PC-3 (cell line): ENCODE results near the gene SSH3. TPM values are rescaled to one million over a fixed set of nuclear protein-coding genes. Genes with fewer than 3 reads are reported as not detected.

Experiments
- ATAC-seq: fragments of 200-7000 bp; cut with Tn5 transposase; 2 replicates; pipeline ENCODE4 v1.9.1; 2020; ENCODE audit warnings: mild to moderate bottlenecking, moderate library complexity
- BruUV-seq: library from RNA; stranded (reverse); fragments of 400-500 nt; replicated peaks from 2 replicates; lab custom pipeline; 2021; lab: Mats Ljungman, UMichigan
- CTCF ChIA-PET: fragments of 300-600 bp; sonication (Branson Sonifier 250); formaldehyde crosslinking; loops from one replicate; lab custom pipeline; 2022; ENCODE audit warnings: antibody characterized with exemption; lab: Charles Lee
- POLR2A ChIA-PET: fragments of 300-600 bp; sonication (Branson Sonifier 250); formaldehyde crosslinking; loops from one replicate; lab custom pipeline; 2022; ENCODE audit warnings: antibody characterized with exemption; ENCODE audit not compliant: unreplicated experiment; lab: Charles Lee
- DNase-seq: peaks from one replicate; pipeline ENCODE4 v3.0.0-alpha.2; 2015
- H2AFZ ChIP-seq: fragments of 300-600 bp; sonication (generic); 2 replicates; pipeline ENCODE4 v1.6.0; 2016; ENCODE audit warnings: antibody characterized with exemption, low read length
- H3F3A ChIP-seq: fragments of 300-600 bp; sonication (generic); one replicate; pipeline ENCODE4 v1.6.0; 2017; ENCODE audit warnings: antibody characterized with exemption, low read length, control low read depth, mild to moderate bottlenecking; ENCODE audit not compliant: unreplicated experiment
- H3K27ac ChIP-seq: fragments of 300-600 bp; sonication (generic); 2 replicates; pipeline ENCODE4 v1.5.1; 2016; ENCODE audit warnings: mild to moderate bottlenecking, low read length
- H3K27me3 ChIP-seq: fragments of 300-600 bp; sonication (generic); 2 replicates; pipeline ENCODE4 v1.6.1; 2016; ENCODE audit warnings: low read length, mixed read lengths
- H3K36me3 ChIP-seq: fragments of 300-600 bp; sonication (generic); 2 replicates; pipeline ENCODE4 v1.6.1; 2016; ENCODE audit warnings: low read depth, mixed run types, low read length, mixed read lengths
- H3K4me1 ChIP-seq: fragments of 300-600 bp; sonication (generic); 2 replicates; pipeline ENCODE4 v1.5.1; 2016; ENCODE audit warnings: low read length; ENCODE audit not compliant: insufficient read depth
- H3K4me2 ChIP-seq: fragments of 300-600 bp; sonication (generic); 2 replicates; pipeline ENCODE4 v1.6.0; 2016; ENCODE audit warnings: low read length
- H3K4me3 ChIP-seq: fragments of 300-600 bp; sonication (generic); 2 replicates; pipeline ENCODE4 v1.5.1; 2016; ENCODE audit warnings: mild to moderate bottlenecking, low read length, mixed read lengths
- H3K79me2 ChIP-seq: fragments of 300-600 bp; sonication (generic); 2 replicates; pipeline ENCODE4 v1.6.1; 2017; ENCODE audit warnings: low read length, mixed read lengths
- H3K9ac ChIP-seq: fragments of 300-600 bp; sonication (generic); 2 replicates; pipeline ENCODE4 v1.6.0; 2016; ENCODE audit warnings: mild to moderate bottlenecking, low read length
- H3K9me2 ChIP-seq: fragments of 300-600 bp; sonication (generic); replicated peaks from 2 replicates; pipeline ENCODE4 v1.6.1; 2016; ENCODE audit warnings: mixed run types, low read length, mixed read lengths
- H3K9me3 ChIP-seq: fragments of 300-600 bp; sonication (generic); 2 replicates; pipeline ENCODE4 v1.6.1; 2016; ENCODE audit warnings: low read length, mixed read lengths
- H4K20me1 ChIP-seq: fragments of 300-600 bp; sonication (generic); 2 replicates; pipeline ENCODE4 v1.6.1; 2016; ENCODE audit warnings: low read length, mixed read lengths
- EZH2 ChIP-seq: fragments of 300-600 bp; sonication (generic); IDR thresholded peaks from one replicate; pipeline ENCODE4 v1.6.1; 2017; ENCODE audit warnings: antibody characterized with exemption, mild to moderate bottlenecking, low read length; ENCODE audit not compliant: unreplicated experiment
- EZH2phosphoT487 ChIP-seq: fragments of 300-600 bp; sonication (generic); IDR thresholded peaks from 2 replicates; pipeline ENCODE4 v1.6.1; 2018; ENCODE audit warnings: mild to moderate bottlenecking, antibody characterized with exemption, low read length, borderline replicate concordance
- intact Hi-C: fragments of 100-400 bp; cut with micrococcal nuclease; formaldehyde crosslinking; loops from 2 replicates; pipeline ENCODE4 v1.9.0; 2023
- total RNA-seq: library from RNA; depleted of rRNA; stranded (reverse); fragments of >200 nt; gene quantifications from 2 replicates; pipeline ENCODE4 v1.2.3, GENCODE V29; 2014
- TF ChIP-seq, protein P1 (sequence below): fragments of 300-600 bp; sonication (generic); conservative IDR thresholded peaks from 2 replicates; pipeline ENCODE4 v1.5.1; 2017; ENCODE audit warnings: antibody characterized with exemption, low read depth, mild to moderate bottlenecking, low read length

The SSH3 gene
- total RNA-seq, 1 experiment from 2014 or later: 35.1 TPM

- Histone ChIP-seq H3K27ac (peak overlapping the region; percentile 78), H3K4me1 (peaks cover 30% of the 10 kb centered on the region), H3K9me2 (no peaks in the 10 kb centered on the region), H4K20me1 (no peaks in the 10 kb centered on the region), H3K79me2 (peaks cover 21% of the 10 kb centered on the region), H3K36me3 (no peaks in the 10 kb centered on the region), H3K4me2 (peak overlapping the region; percentile 99), H3K9me3 (no peaks in the 10 kb centered on the region), H3K9ac (peak overlapping the region; percentile 80), H3F3A (peaks cover 5% of the 10 kb centered on the region), H2AFZ (peak overlapping the region; percentile 84), H3K27me3 (no peaks in the 10 kb centered on the region), H3K4me3 (peak overlapping the region; percentile 75)
- intact Hi-C loops: loop anchor here (1.0 to 5.0 kb wide), 5 partner anchors 29 to 235 kb away; no protein-coding TSS in a partner anchor
- ChIA-PET POLR2A (interaction anchor here (0.6 to 0.8 kb wide), 2 partner anchors 14 to 1797 kb away, joined by 3 to 5 read pairs; no protein-coding TSS in a partner anchor), CTCF (interaction anchor here (0.6 to 2.0 kb wide), 8 partner anchors 14 to 295 kb away, joined by 3 to 25 read pairs (median 6); partner anchors contain the start of gene SSH3)
- no TSS peak for BruUV-seq
- DNase-seq: no peak
- TF ChIP-seq EZH2phosphoT487 (no peak), EZH2 (no peak)
- TF ChIP-seq, protein P1, sequence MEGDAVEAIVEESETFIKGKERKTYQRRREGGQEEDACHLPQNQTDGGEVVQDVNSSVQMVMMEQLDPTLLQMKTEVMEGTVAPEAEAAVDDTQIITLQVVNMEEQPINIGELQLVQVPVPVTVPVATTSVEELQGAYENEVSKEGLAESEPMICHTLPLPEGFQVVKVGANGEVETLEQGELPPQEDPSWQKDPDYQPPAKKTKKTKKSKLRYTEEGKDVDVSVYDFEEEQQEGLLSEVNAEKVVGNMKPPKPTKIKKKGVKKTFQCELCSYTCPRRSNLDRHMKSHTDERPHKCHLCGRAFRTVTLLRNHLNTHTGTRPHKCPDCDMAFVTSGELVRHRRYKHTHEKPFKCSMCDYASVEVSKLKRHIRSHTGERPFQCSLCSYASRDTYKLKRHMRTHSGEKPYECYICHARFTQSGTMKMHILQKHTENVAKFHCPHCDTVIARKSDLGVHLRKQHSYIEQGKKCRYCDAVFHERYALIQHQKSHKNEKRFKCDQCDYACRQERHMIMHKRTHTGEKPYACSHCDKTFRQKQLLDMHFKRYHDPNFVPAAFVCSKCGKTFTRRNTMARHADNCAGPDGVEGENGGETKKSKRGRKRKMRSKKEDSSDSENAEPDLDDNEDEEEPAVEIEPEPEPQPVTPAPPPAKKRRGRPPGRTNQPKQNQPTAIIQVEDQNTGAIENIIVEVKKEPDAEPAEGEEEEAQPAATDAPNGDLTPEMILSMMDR: no peak
- ATAC-seq: no peak
These were observed 13.5 kb downstream of the SSH3 start for GRCh38 chr11:67316882-67317204.

GRCh38 chr11:67317205-67317887 is 14.0 kb downstream of the SSH3 start:
- ATAC-seq: peak; percentile 76
- H3K9me3 ChIP-seq: no peaks in the 10 kb centered on the region
- H3K4me2 ChIP-seq: peak overlapping the region; percentile 99
- H3K27ac ChIP-seq: peak overlapping the region; percentile 78
- no peaks in the 10 kb centered on the region for H3K9me2 ChIP-seq
- intact Hi-C loops: loop anchor here (1.0 to 5.0 kb wide), 5 partner anchors 29 to 235 kb away; no protein-coding TSS in a partner anchor
- H3K36me3 ChIP-seq: no peaks in the 10 kb centered on the region
- H3K79me2 ChIP-seq: peaks cover 21% of the 10 kb centered on the region
- TF ChIP-seq, protein P1: peak; percentile 96
- TF ChIP-seq EZH2phosphoT487 (no peak), EZH2 (no peak)
- ChIA-PET CTCF (interaction anchor here (0.6 to 2.2 kb wide), 11 partner anchors 14 to 296 kb away, joined by 3 to 25 read pairs (median 8); partner anchors contain the start of gene SSH3), POLR2A (interaction anchor here (0.6 to 0.8 kb wide), 4 partner anchors 13 to 1797 kb away, joined by 3 to 5 read pairs (median 4); no protein-coding TSS in a partner anchor)
- H4K20me1 ChIP-seq: no peaks in the 10 kb centered on the region
- peak overlapping the region; percentile 75 for H3K4me3 ChIP-seq
- peaks cover 25% of the 10 kb centered on the region for H3K4me1 ChIP-seq
- BruUV-seq: TSS peak; percentile 93
- peak overlapping the region; percentile 80 for H3K9ac ChIP-seq
- H2AFZ ChIP-seq: peak overlapping the region; percentile 84
- DNase-seq: peak; percentile 100
- H3F3A ChIP-seq: peaks cover under 1% of the 10 kb centered on the region
- H3K27me3 ChIP-seq: no peaks in the 10 kb centered on the region
